Measurements from ENCODE around the gene PPP1R18. TPM values are rescaled to one million over a fixed set of nuclear protein-coding genes. Genes with fewer than 3 reads are reported as not detected.

PPP1R18 gene
- total and polyA plus RNA-seq, 7 experiments from 2014 or later = 60.9 to 262 (median 92.8) TPM

DNA sequence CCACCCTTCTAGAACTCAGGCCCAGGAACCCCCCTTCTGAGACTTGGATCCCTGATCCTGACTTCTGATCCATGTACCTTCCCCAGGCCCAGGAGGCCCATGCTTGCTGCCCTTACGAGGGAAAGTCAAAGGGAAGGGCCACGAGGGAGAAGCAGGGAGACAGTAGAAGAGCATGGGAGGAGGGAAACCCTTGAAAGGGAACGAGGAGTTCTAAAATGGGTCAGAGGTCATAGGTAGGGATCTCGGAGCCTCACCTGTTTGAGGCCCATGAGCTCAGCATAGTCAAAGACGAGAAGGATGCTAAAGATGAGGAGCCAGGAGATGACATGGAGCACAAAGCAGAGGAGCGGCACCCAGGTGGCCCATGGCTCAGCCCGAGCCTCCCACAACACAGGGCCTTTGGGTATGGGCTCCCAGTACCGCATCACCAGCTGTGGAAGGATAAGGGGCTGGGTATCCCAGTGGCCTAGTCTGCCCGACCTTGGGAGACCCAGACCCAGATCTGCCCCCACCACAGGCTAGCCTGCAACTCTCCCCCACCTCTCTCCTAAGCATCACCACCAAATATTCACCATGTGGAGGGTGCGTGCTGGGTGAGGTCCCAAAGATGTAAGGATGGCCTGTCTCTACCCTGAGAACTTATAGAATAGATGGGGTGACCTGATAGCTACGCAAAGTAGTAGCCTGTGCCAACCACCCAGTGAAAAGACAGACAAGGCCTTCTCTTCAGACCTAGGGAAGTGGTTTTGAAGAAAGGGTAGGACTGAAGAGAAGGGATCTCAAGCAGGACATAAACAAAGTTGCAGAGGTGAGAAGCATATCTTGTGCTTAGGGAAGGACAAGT lies 2.8 kb upstream of the PPP1R18 start:
- ATAC-seq (no peak), DNase-seq (no peak)
- Mint-ChIP-seq H3K4me3 (peak overlapping the region; percentile 81 to 100 (median 96)), H3K36me3 (peaks cover 6 to 27% (median 9%) of the 10 kb centered on the region in 5 donors), H3K9me3 (peaks cover 0 to under 1% (median 0%) of the 10 kb centered on the region in 11 donors), H3K4me1 (peaks cover 45 to 52% (median 48%) of the 10 kb centered on the region in 7 donors), H3K27ac (peak overlapping the region in 8 of 9 donors; percentile 78 to 99 (median 92)), H3K27me3 (no peaks in the 10 kb centered on the region)
- no peaks in the 10 kb centered on the region for H3K27me3 ChIP-seq (ENCODE audit: control insufficient read depth in 2 of 2, insufficient read depth in 2 of 2, low read length in 2 of 2)
- H3K36me3 ChIP-seq (ENCODE audit: control insufficient read depth in 2 of 3, insufficient read depth in 3 of 3, low read length in 3 of 3) = peaks cover 0 to 20% (median 0%) of the 10 kb centered on the region in 3 experiments
- H3K4me3 ChIP-seq (ENCODE audit: low read length) = no peak overlapping the region
- no peaks in the 10 kb centered on the region for H3K9me3 ChIP-seq (ENCODE audit: control insufficient read depth in 2 of 3, low read length in 3 of 3)
- intact Hi-C loops (cut with micrococcal nuclease) = no loop called here
- H3K27ac ChIP-seq (ENCODE audit: low read depth, low read length) = peak overlapping the region; percentile 95
- peaks cover 21 to 31% of the 10 kb centered on the region in 2 donors for H3K4me1 ChIP-seq (ENCODE audit: control insufficient read depth in 2 of 2, insufficient read depth in 2 of 2, low read length in 2 of 2)
- ChIA-PET POLR2A (interaction anchor here (0.7 to 5.3 kb wide), 11 partner anchors 8 to 74 kb away, joined by 3 to 38 read pairs (median 4); partner anchors contain the start of genes FLOT1, MDC1 and MRPS18B), CTCF (interaction anchor here (0.9 to 2.7 kb wide), 3 partner anchors 28 to 34 kb away, joined by 3 to 10 read pairs (median 4); partner anchors contain the start of gene MDC1)

DNA sequence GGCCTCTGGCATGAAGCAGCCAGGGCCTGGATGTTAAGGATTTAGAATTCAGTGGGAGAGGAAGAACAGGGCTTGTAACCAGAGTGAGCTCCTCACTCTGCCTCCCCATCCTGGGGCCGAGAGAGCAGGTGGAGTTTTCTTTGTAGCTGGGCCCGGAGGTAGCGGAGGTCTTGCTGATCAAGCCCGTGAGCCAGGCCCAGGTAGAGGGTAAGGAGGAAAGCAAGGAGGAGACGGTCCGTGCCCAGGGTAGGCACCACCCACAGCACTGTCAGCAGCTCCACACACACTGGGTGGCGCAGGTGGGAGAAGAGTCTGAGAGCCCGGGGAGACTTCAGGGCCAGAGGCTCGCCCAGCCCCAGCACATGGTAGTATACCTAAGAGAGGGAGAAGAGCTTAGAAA lies 2.1 kb upstream of the PPP1R18 start:
- peaks cover 45 to 56% (median 48%) of the 10 kb centered on the region in 7 donors for H3K4me1 Mint-ChIP-seq
- H3K4me1 ChIP-seq (ENCODE audit: control insufficient read depth in 2 of 2, insufficient read depth in 2 of 2, low read length in 2 of 2) = peaks cover 21 to 31% of the 10 kb centered on the region in 2 donors
- CTCF ChIA-PET = interaction anchor here (0.9 to 2.7 kb wide), 5 partner anchors 29 to 43 kb away, joined by 3 to 10 read pairs (median 4); partner anchors contain the start of gene MDC1
- no peaks in the 10 kb centered on the region for H3K9me3 ChIP-seq (ENCODE audit: control insufficient read depth in 2 of 3, low read length in 3 of 3)
- peaks cover 6 to 34% (median 9%) of the 10 kb centered on the region in 5 donors for H3K36me3 Mint-ChIP-seq
- H3K4me3 Mint-ChIP-seq = peak overlapping the region; percentile 90 to 100 (median 97)
- ATAC-seq = no peak
- H3K27me3 ChIP-seq (ENCODE audit: control insufficient read depth in 2 of 2, insufficient read depth in 2 of 2, low read length in 2 of 2) = no peaks in the 10 kb centered on the region
- no peak overlapping the region for H3K4me3 ChIP-seq (ENCODE audit: low read length)
- peak overlapping the region; percentile 65 to 99 (median 92) for H3K27ac Mint-ChIP-seq
- H3K9me3 Mint-ChIP-seq = peaks cover 0 to 5% (median 0%) of the 10 kb centered on the region in 11 donors
- peak overlapping the region; percentile 95 for H3K27ac ChIP-seq (ENCODE audit: low read depth, low read length)
- peaks cover 0 to 27% (median 0%) of the 10 kb centered on the region in 3 experiments for H3K36me3 ChIP-seq (ENCODE audit: control insufficient read depth in 2 of 3, insufficient read depth in 3 of 3, low read length in 3 of 3)
- DNase-seq = no peak
- intact Hi-C loops (cut with micrococcal nuclease) = no loop called here
- H3K27me3 Mint-ChIP-seq = no peaks in the 10 kb centered on the region
- POLR2A ChIA-PET = interaction anchor here (0.6 to 5.3 kb wide), 12 partner anchors 7 to 723 kb away, joined by 3 to 38 read pairs (median 4); partner anchors contain the start of genes FLOT1, MDC1 and MRPS18B

DNA sequence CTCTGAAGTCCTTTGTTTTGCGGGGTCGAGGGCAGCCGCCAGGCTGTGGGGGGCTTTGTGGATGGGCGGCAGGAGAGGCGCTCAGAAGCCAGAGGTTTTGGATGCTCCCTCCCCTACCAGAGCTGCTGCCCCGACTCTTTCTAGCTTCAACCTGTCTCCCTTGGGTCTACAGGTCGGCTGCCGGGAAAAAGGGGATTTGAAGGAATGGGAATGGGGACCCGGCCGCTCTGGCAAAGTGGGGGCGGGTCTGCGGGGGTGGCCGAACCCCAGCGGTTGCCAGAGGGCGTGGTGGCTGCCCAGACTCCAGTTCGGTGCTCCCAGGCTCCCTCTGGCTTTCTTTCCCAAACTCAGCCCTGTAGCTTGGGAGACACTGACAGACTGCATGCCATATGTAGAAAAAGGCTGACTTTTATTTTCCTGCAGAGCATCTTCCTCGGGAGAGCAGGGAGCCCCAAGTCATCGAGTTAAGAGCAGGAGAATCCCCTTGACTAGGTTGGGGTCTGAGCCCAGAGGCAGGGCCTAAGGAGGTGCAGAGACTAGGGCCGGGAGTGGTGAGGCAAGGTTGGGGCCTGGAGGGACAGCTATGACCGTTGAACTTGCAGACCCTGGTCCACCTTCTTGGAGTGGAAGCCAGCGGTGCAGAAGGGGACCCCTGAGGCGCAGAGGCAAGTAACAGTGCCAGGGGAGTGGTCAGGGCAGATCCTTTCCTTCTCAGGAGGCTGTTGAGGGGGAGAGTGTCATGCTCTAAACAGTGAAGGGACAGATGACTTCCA lies 1.4 kb upstream of the PPP1R18 start:
- Histone ChIP-seq H3K4me3 (ENCODE audit: low read length) (peak overlapping the region; percentile 98), H3K27ac (ENCODE audit: low read depth, low read length) (peak overlapping the region; percentile 95), H3K4me1 (ENCODE audit: control insufficient read depth in 2 of 2, insufficient read depth in 2 of 2, low read length in 2 of 2) (peaks cover 21 to 31% of the 10 kb centered on the region in 2 donors), H3K36me3 (ENCODE audit: control insufficient read depth in 2 of 3, insufficient read depth in 3 of 3, low read length in 3 of 3) (peaks cover 0 to 34% (median 0%) of the 10 kb centered on the region in 3 experiments), H3K27me3 (ENCODE audit: control insufficient read depth in 2 of 2, insufficient read depth in 2 of 2, low read length in 2 of 2) (no peaks in the 10 kb centered on the region), H3K9me3 (ENCODE audit: control insufficient read depth in 2 of 3, low read length in 3 of 3) (no peaks in the 10 kb centered on the region)
- peak overlapping the region; percentile 65 to 99 (median 92) for H3K27ac Mint-ChIP-seq
- ChIA-PET POLR2A (interaction anchor here (0.6 to 5.3 kb wide), 13 partner anchors 7 to 723 kb away, joined by 3 to 38 read pairs (median 3); partner anchors contain the start of genes FLOT1, MDC1, MRPS18B and TUBB), CTCF (interaction anchor here (0.8 to 2.7 kb wide), 5 partner anchors 9 to 43 kb away, joined by 3 to 10 read pairs (median 3); partner anchors contain the start of gene MDC1)
- DNase-seq = no peak
- peaks cover 6 to 41% (median 11%) of the 10 kb centered on the region in 5 donors for H3K36me3 Mint-ChIP-seq
- H3K4me3 Mint-ChIP-seq = peak overlapping the region; percentile 90 to 100 (median 97)
- no peak for ATAC-seq
- H3K9me3 Mint-ChIP-seq = peaks cover 0 to 5% (median 0%) of the 10 kb centered on the region in 11 donors
- intact Hi-C loops (cut with micrococcal nuclease) = loop anchor here in 1 of 2 donors (1.0 kb wide), 1 partner anchor 71 kb away; the partner anchor contains the start of genes MRPS18B and PPP1R10
- no peaks in the 10 kb centered on the region for H3K27me3 Mint-ChIP-seq
- H3K4me1 Mint-ChIP-seq = peaks cover 45 to 56% (median 48%) of the 10 kb centered on the region in 7 donors

DNA sequence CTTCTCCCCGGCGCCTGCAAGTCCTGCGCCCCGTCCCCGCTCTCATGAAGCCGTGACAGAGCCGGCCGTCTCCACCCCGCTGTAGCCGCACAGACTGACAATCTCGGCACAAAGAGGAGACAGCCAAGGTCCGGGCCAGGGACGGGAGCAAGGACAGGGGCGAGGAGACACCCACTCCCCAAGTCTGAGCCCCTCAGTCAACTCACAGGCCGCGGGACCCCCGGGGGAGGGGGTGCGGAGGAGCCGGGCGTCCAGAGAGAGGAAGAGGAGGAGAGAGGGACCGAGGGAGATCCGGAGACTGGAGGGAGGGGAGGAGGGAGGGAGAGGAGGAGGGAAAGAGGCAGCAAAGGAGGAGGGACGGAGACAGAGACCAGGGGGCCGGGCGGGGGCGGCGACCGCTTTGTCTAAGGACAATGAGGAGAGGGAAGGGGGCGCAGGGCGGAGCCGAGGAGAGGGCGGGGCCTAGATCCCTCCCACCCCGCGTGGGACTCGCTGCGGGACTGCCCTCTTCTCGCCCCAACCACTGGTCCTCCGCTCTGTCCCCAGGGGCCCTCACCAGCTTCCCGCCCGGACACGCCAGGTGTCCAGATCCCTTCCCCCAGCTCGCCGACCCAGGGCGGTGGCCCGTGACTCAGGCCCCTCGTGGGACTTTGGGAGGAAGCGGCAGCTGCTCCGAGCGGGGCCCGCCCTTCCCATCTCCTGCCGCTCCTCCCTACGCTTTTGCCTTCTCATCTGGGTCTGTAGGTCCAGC lies 638 bp upstream of the PPP1R18 start:
- peak; percentile 58 for ATAC-seq
- peaks cover 10 to 48% (median 18%) of the 10 kb centered on the region in 5 donors for H3K36me3 Mint-ChIP-seq
- peaks cover 21 to 31% of the 10 kb centered on the region in 2 donors for H3K4me1 ChIP-seq (ENCODE audit: control insufficient read depth in 2 of 2, insufficient read depth in 2 of 2, low read length in 2 of 2)
- peaks cover 45 to 56% (median 46%) of the 10 kb centered on the region in 7 donors for H3K4me1 Mint-ChIP-seq
- no peaks in the 10 kb centered on the region for H3K9me3 ChIP-seq (ENCODE audit: control insufficient read depth in 2 of 3, low read length in 3 of 3)
- CTCF ChIA-PET = interaction anchor here (0.8 to 2.7 kb wide), 3 partner anchors 8 to 44 kb away, joined by 3 to 10 read pairs (median 10); no protein-coding TSS in a partner anchor
- H3K27ac Mint-ChIP-seq = peak overlapping the region; percentile 88 to 99 (median 97)
- peak overlapping the region; percentile 90 to 100 (median 97) for H3K4me3 Mint-ChIP-seq
- H3K27ac ChIP-seq (ENCODE audit: low read depth, low read length) = peak overlapping the region; percentile 95
- peak; percentile 34 to 89 (median 42) for DNase-seq
- peak overlapping the region; percentile 98 for H3K4me3 ChIP-seq (ENCODE audit: low read length)
- intact Hi-C loops (cut with micrococcal nuclease) = loop anchor here (1.0 kb wide), 2 partner anchors 30 to 70 kb away; partner anchors contain the start of genes MDC1 (in 1 of the 2), MRPS18B (in 1 of the 2) and PPP1R10 (in 1 of the 2)
- H3K27me3 ChIP-seq (ENCODE audit: control insufficient read depth in 2 of 2, insufficient read depth in 2 of 2, low read length in 2 of 2) = no peaks in the 10 kb centered on the region
- no peaks in the 10 kb centered on the region for H3K27me3 Mint-ChIP-seq
- peaks cover 0 to 5% (median 0%) of the 10 kb centered on the region in 11 donors for H3K9me3 Mint-ChIP-seq
- H3K36me3 ChIP-seq (ENCODE audit: control insufficient read depth in 2 of 3, insufficient read depth in 3 of 3, low read length in 3 of 3) = peaks cover 0 to 36% (median 0%) of the 10 kb centered on the region in 3 experiments
- POLR2A ChIA-PET = interaction anchor here (0.5 to 3.3 kb wide), 9 partner anchors 8 to 55 kb away, joined by 3 to 23 read pairs (median 4); partner anchors contain the start of genes FLOT1, MDC1 and TUBB

DNA sequence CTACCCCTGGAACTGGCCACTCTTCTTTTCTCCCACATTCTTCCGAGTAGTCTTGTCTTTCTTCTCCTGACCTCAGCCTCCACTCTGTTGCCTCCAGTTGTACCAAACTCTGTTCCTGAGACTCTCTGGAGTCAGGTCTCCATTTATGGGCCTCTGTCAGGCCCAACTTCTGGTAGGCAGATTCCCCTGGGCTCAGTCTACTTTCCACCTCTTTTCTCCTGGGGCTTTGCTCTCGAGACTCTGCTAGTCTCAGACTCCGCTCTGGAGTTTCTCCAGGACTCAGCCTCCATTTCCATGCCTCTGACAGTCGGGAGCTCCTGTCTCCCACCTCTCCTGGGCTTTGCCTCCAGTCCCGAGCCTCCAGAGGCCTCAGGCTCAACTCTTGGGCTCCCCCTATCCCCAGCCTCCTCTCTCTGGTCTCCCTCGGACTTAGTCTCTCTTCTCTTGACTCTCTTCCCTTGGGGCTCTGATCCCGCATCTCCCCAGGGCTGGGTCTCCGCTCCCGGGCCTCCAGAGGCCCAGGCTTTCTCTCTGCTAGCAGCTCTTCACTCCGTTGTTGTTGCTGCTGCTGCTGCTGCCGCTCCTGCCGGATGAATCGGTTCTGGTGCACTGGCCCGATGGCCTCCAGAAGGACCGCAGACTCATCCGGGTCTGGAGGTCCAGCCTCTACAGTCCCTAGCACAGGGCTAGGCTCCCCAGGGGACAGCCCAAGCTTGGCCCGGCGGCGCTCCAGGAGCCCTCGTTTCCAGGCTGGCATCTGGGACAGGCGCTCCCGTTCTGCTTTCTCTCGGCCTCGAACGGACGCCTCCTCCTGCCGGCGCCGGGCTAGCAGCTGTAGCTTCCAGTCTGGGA lies 1.1 kb downstream of the PPP1R18 start:
- H3K36me3 Mint-ChIP-seq = peaks cover 17 to 62% (median 19%) of the 10 kb centered on the region in 5 donors
- peak in 2 of 9 donors; percentile 16 to 44 for DNase-seq

More for the DNA sequence above, 1.1 kb downstream of the PPP1R18 start:
- Histone ChIP-seq H3K27me3 (ENCODE audit: control insufficient read depth in 2 of 2, insufficient read depth in 2 of 2, low read length in 2 of 2) (no peaks in the 10 kb centered on the region), H3K27ac (ENCODE audit: low read depth, low read length) (peak overlapping the region; percentile 95), H3K4me3 (ENCODE audit: low read length) (peak overlapping the region; percentile 98), H3K4me1 (ENCODE audit: control insufficient read depth in 2 of 2, insufficient read depth in 2 of 2, low read length in 2 of 2) (peaks cover 21 to 22% of the 10 kb centered on the region in 2 donors), H3K36me3 (ENCODE audit: control insufficient read depth in 2 of 3, insufficient read depth in 3 of 3, low read length in 3 of 3) (peaks cover 0 to 36% (median 1%) of the 10 kb centered on the region in 3 experiments), H3K9me3 (ENCODE audit: control insufficient read depth in 2 of 3, low read length in 3 of 3) (no peaks in the 10 kb centered on the region)
- ChIA-PET CTCF (interaction anchor here (1.3 to 8.9 kb wide), 3 partner anchors 35 to 46 kb away, joined by 3 to 304 read pairs (median 4); partner anchors contain the start of genes MDC1 and TUBB), POLR2A (interaction anchor here (0.6 to 15.7 kb wide), 6 partner anchors 10 to 133 kb away, joined by 3 to 499 read pairs (median 5); partner anchors contain the start of genes DHX16, MDC1 and TUBB)
- no peak for ATAC-seq
- intact Hi-C loops (cut with micrococcal nuclease) = loop anchor here in 1 of 2 donors (1.0 kb wide), 1 partner anchor 32 kb away; the partner anchor contains the start of gene MDC1
- H3K4me3 Mint-ChIP-seq = peak overlapping the region; percentile 90 to 100 (median 97)
- no peaks in the 10 kb centered on the region for H3K27me3 Mint-ChIP-seq
- peak overlapping the region; percentile 90 to 99 (median 98) for H3K27ac Mint-ChIP-seq
- peaks cover 0 to 5% (median 0%) of the 10 kb centered on the region in 11 donors for H3K9me3 Mint-ChIP-seq
- peaks cover 42 to 54% (median 46%) of the 10 kb centered on the region in 7 donors for H3K4me1 Mint-ChIP-seq
